ENCODE measurements around the gene NUBP1. TPM values are rescaled to one million over a fixed set of nuclear protein-coding genes. Genes with fewer than 3 reads are reported as not detected.
A peak's percentile ranks its signal among the peaks of the same experiment; 100 is the strongest.

The NUBP1 gene
- total RNA-seq, 1 experiment from 2014 or later = 31.5 TPM

- H3K4me1 ChIP-seq (ENCODE audit: control insufficient read depth in 1 of 2, insufficient read depth in 2 of 2, low read length in 2 of 2) = peaks cover 12 to 36% of the 10 kb centered on the region in 2 experiments
- RAD21 ChIA-PET (ENCODE audit: low non-redundant PET in 1 of 2, low total read pairs in 2 of 2, uncharacterized antibody in 2 of 2, unreplicated experiment in 2 of 2) = interaction anchor here in 1 of 2 experiments (0.9 kb wide), 1 partner anchor 175 kb away, joined by 3 read pairs; no protein-coding TSS in a partner anchor
- H3K79me2 ChIP-seq (ENCODE audit: insufficient read depth, low read length) = no peaks in the 10 kb centered on the region
- peak overlapping the region; percentile 36; the same call in 1 of the 2 replicates for H3K27ac ChIP-seq (ENCODE audit: low read depth, low read length)
- H4K20me1 ChIP-seq (ENCODE audit: insufficient read depth) = no peaks in the 10 kb centered on the region
- no peaks in the 10 kb centered on the region for H3K9me3 ChIP-seq (ENCODE audit: control insufficient read depth in 1 of 2, insufficient read depth in 1 of 2, low read depth in 1 of 2, low read length in 2 of 2)
- POLR2A ChIA-PET = interaction anchor here (1.0 to 1.4 kb wide), 4 partner anchors 9 to 174 kb away, joined by 3 to 8 read pairs (median 4); no protein-coding TSS in a partner anchor
- H3K4me2 ChIP-seq (ENCODE audit: low read length) = peak overlapping the region; percentile 96
- peak overlapping the region; percentile 58 to 68 for H3K4me3 ChIP-seq (replicated peaks in 1 of 2; ENCODE audit: low read depth in 1 of 2, low read length in 2 of 2)
- no peaks in the 10 kb centered on the region for H3K27me3 ChIP-seq (ENCODE audit: insufficient read depth, low read length)
- TF ChIP-seq POLR2A (IDR thresholded peaks at IDR 0.05; ENCODE audit: borderline replicate concordance, extremely low read depth, insufficient read depth, insufficient read length) = no peak
- TF ChIP-seq ZFX (IDR thresholded peaks at IDR 0.05) = no peak
- TF ChIP-seq, protein P1, sequence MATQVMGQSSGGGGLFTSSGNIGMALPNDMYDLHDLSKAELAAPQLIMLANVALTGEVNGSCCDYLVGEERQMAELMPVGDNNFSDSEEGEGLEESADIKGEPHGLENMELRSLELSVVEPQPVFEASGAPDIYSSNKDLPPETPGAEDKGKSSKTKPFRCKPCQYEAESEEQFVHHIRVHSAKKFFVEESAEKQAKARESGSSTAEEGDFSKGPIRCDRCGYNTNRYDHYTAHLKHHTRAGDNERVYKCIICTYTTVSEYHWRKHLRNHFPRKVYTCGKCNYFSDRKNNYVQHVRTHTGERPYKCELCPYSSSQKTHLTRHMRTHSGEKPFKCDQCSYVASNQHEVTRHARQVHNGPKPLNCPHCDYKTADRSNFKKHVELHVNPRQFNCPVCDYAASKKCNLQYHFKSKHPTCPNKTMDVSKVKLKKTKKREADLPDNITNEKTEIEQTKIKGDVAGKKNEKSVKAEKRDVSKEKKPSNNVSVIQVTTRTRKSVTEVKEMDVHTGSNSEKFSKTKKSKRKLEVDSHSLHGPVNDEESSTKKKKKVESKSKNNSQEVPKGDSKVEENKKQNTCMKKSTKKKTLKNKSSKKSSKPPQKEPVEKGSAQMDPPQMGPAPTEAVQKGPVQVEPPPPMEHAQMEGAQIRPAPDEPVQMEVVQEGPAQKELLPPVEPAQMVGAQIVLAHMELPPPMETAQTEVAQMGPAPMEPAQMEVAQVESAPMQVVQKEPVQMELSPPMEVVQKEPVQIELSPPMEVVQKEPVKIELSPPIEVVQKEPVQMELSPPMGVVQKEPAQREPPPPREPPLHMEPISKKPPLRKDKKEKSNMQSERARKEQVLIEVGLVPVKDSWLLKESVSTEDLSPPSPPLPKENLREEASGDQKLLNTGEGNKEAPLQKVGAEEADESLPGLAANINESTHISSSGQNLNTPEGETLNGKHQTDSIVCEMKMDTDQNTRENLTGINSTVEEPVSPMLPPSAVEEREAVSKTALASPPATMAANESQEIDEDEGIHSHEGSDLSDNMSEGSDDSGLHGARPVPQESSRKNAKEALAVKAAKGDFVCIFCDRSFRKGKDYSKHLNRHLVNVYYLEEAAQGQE (IDR thresholded peaks at IDR 0.05; ENCODE audit: low read depth) = no peak
- TF ChIP-seq, protein P2, sequence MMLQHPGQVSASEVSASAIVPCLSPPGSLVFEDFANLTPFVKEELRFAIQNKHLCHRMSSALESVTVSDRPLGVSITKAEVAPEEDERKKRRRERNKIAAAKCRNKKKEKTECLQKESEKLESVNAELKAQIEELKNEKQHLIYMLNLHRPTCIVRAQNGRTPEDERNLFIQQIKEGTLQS (IDR thresholded peaks at IDR 0.05) = no peak
- TF ChIP-seq ELF1 (IDR thresholded peaks at IDR 0.05; ENCODE audit: borderline replicate concordance, low read depth) = no peak
- no peak for TF ChIP-seq MAX (IDR thresholded peaks at IDR 0.05)
- no peak for TF ChIP-seq EGR1 (IDR thresholded peaks at IDR 0.05; ENCODE audit: low read depth)
- no peak for TF ChIP-seq ZNF274 (IDR thresholded peaks at IDR 0.05; ENCODE audit: low read depth, low read length)
- no peak for TF ChIP-seq EZH2 (IDR thresholded peaks at IDR 0.05)
- TF ChIP-seq, protein P3, sequence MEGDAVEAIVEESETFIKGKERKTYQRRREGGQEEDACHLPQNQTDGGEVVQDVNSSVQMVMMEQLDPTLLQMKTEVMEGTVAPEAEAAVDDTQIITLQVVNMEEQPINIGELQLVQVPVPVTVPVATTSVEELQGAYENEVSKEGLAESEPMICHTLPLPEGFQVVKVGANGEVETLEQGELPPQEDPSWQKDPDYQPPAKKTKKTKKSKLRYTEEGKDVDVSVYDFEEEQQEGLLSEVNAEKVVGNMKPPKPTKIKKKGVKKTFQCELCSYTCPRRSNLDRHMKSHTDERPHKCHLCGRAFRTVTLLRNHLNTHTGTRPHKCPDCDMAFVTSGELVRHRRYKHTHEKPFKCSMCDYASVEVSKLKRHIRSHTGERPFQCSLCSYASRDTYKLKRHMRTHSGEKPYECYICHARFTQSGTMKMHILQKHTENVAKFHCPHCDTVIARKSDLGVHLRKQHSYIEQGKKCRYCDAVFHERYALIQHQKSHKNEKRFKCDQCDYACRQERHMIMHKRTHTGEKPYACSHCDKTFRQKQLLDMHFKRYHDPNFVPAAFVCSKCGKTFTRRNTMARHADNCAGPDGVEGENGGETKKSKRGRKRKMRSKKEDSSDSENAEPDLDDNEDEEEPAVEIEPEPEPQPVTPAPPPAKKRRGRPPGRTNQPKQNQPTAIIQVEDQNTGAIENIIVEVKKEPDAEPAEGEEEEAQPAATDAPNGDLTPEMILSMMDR (IDR thresholded peaks at IDR 0.05 in 2 of 3, conservative IDR thresholded peaks at IDR 0.05 in 1 of 3; ENCODE audit: borderline replicate concordance in 1 of 3, insufficient read depth in 1 of 3, low read depth in 2 of 3, low read length in 2 of 3) = no peak
- no peak for DNase-seq (ENCODE audit: low read depth, low spot score)
- no peak overlapping the region for H2AFZ ChIP-seq (ENCODE audit: low read depth, low read length, poor library complexity, severe bottlenecking)
- H3K9ac ChIP-seq (ENCODE audit: low read length) = peak overlapping the region; percentile 83
- BruUV-seq (replicated peaks) = TSS peak; percentile 90
- 0 out of 4 replicates have a peak, but pooled peaks cover 0 to 5% of the 10 kb centered on the region in 2 experiments for H3K36me3 ChIP-seq (ENCODE audit: control insufficient read depth in 1 of 2, insufficient read depth in 2 of 2, low read length in 2 of 2)
- peak; percentile 12 for ATAC-seq
- no peaks in the 10 kb centered on the region for H3K9me2 ChIP-seq (ENCODE audit: insufficient read depth)
- intact Hi-C loops (cut with micrococcal nuclease) = loop anchor here (2.0 to 5.0 kb wide), 2 partner anchors 133 to 174 kb away; partner anchors contain the start of gene CIITA
- CTCF ChIA-PET = interaction anchor here (1.7 to 1.9 kb wide), 2 partner anchors 174 to 229 kb away, joined by 5 to 19 read pairs; no protein-coding TSS in a partner anchor
Observed at GRCh38 chr16:10744370-10745030, 858 bp downstream of the NUBP1 start.
